ENCODE measurements around the gene ADCK2. TPM values are rescaled to one million over a fixed set of nuclear protein-coding genes. Genes with fewer than 3 reads are reported as not detected.
"Not testable (repeated sequence)": the region's sequence is repeated elsewhere in the genome, so short reads cannot be mapped to it uniquely, and the experiment has no call there.

Gene ADCK2
- total RNA-seq, 2 donors from 2014 or later, result 12.3 to 16.1 TPM

GRCh38 chr7:140643416-140643815 is 29.3 kb upstream of the ADCK2 start:
- intact Hi-C loops (cut with DNase I), result no loop called here
- peak; percentile 44 for DNase-seq (ENCODE audit: low spot score)

GRCh38 chr7:140644761-140645160 is 28.0 kb upstream of the ADCK2 start:
- peak; percentile 66 for DNase-seq (ENCODE audit: low spot score)
- intact Hi-C loops (cut with DNase I), result not testable (repeated sequence)

GRCh38 chr7:140645166-140645900 is 27.4 kb upstream of the ADCK2 start:
- intact Hi-C loops (cut with DNase I), result no loop called here
- peak; percentile 47 for DNase-seq (ENCODE audit: low spot score)

GRCh38 chr7:140646931-140647647 is 25.7 kb upstream of the ADCK2 start:
- intact Hi-C loops (cut with DNase I), result no loop called here
- DNase-seq (ENCODE audit: low spot score), result peak; percentile 76

- DNase-seq (ENCODE audit: low spot score), result peak; percentile 53
- intact Hi-C loops (cut with DNase I), result loop anchor here (2.0 to 5.0 kb wide), 3 partner anchors 131 to 363 kb away; partner anchors contain the start of gene MRPS33 (in 1 of the 2)
These were observed 23.1 kb upstream of the ADCK2 start for GRCh38 chr7:140649556-140650205.

- intact Hi-C loops (cut with DNase I), result loop anchor here (5.0 kb wide), 2 partner anchors 133 to 362 kb away; partner anchors contain the start of gene MRPS33 (in 1 of the 2)
- peak; percentile 23 for DNase-seq (ENCODE audit: low spot score)
These were observed 22.4 kb upstream of the ADCK2 start for GRCh38 chr7:140650367-140650766.

- intact Hi-C loops (cut with DNase I), result loop anchor here (2.0 to 5.0 kb wide), 3 partner anchors 136 to 359 kb away; partner anchors contain the start of gene MRPS33 (in 1 of the 2)
- DNase-seq (ENCODE audit: low spot score), result peak; percentile 76
These were observed 19.2 kb upstream of the ADCK2 start for GRCh38 chr7:140653319-140654108.

- DNase-seq (ENCODE audit: low spot score), result no peak
- intact Hi-C loops (cut with DNase I), result loop anchor here (2.0 to 5.0 kb wide), 3 partner anchors 137 to 358 kb away; partner anchors contain the start of gene MRPS33 (in 1 of the 2)
These were observed 18.7 kb upstream of the ADCK2 start for GRCh38 chr7:140654109-140654387.

- peak; percentile 18 for DNase-seq (ENCODE audit: low spot score)
- intact Hi-C loops (cut with DNase I), result loop anchor here (2.0 to 5.0 kb wide), 3 partner anchors 137 to 358 kb away; partner anchors contain the start of gene MRPS33 (in 1 of the 2)
These were observed 18.1 kb upstream of the ADCK2 start for GRCh38 chr7:140654661-140655060.

GRCh38 chr7:140655511-140656408 is 17.0 kb upstream of the ADCK2 start:
- intact Hi-C loops (cut with DNase I), result loop anchor here in 1 of 2 donors (2.0 kb wide), 1 partner anchor 143 kb away; no protein-coding TSS in a partner anchor
- DNase-seq (ENCODE audit: low spot score), result peak; percentile 64

- DNase-seq (ENCODE audit: low spot score), result peak; percentile 73
- intact Hi-C loops (cut with DNase I), result no loop called here
These were observed 15.9 kb upstream of the ADCK2 start for GRCh38 chr7:140656548-140657515.

- intact Hi-C loops (cut with DNase I), result no loop called here
These were observed 14.9 kb upstream of the ADCK2 start for GRCh38 chr7:140657891-140658290.

GRCh38 chr7:140659856-140660255 is 12.9 kb upstream of the ADCK2 start:
- intact Hi-C loops (cut with DNase I), result no loop called here

More at GRCh38 chr7:140657891-140658290, 14.9 kb upstream of the ADCK2 start:
- DNase-seq (ENCODE audit: low spot score), result peak; percentile 12

GRCh38 chr7:140661124-140661523 is 11.6 kb upstream of the ADCK2 start:
- DNase-seq (ENCODE audit: low spot score), result no peak
- intact Hi-C loops (cut with DNase I), result no loop called here

More at GRCh38 chr7:140659856-140660255, 12.9 kb upstream of the ADCK2 start:
- peak; percentile 56 for DNase-seq (ENCODE audit: low spot score)

GRCh38 chr7:140662938-140663337 is 9.8 kb upstream of the ADCK2 start:
- DNase-seq (ENCODE audit: low spot score); intact Hi-C loops (cut with DNase I): not testable (repeated sequence)

- intact Hi-C loops (cut with DNase I), result no loop called here
- no peak for DNase-seq (ENCODE audit: low spot score)
These were observed 5.3 kb upstream of the ADCK2 start for GRCh38 chr7:140667476-140667875.

GRCh38 chr7:140668641-140669040 is 4.1 kb upstream of the ADCK2 start:
- intact Hi-C loops (cut with DNase I), result no loop called here
- DNase-seq (ENCODE audit: low spot score), result no peak
